HUDEP-2 (cell line): ENCODE results near the gene CST8.
A peak's percentile ranks its signal among the peaks of the same experiment; 100 is the strongest.

Source experiments
- DNase-seq, 76 experiments: peaks; one replicate each; lab custom pipeline; 2025; ENCODE audit not compliant: unreplicated experiment in 76 of 76; lab: John Stamatoyannopoulos, UW

CST8 gene

GRCh38 chr20:23519556-23519955 lies 28.6 kb downstream of the CST8 start:
- DNase-seq, result no peak

GRCh38 chr20:23520185-23520584 lies 29.3 kb downstream of the CST8 start:
- DNase-seq, result no peak

GRCh38 chr20:23524146-23524545 lies 33.2 kb downstream of the CST8 start:
- DNase-seq, result no peak

GRCh38 chr20:23526850-23527249 lies 35.9 kb downstream of the CST8 start:
- no peak for DNase-seq

GRCh38 chr20:23528867-23529431 lies 38.0 kb downstream of the CST8 start:
- DNase-seq, result no peak

GRCh38 chr20:23530937-23531567 lies 40.1 kb downstream of the CST8 start:
- DNase-seq, result no peak

- DNase-seq, result no peak
Measured at GRCh38 chr20:23532533-23532932, 41.6 kb downstream of the CST8 start.

GRCh38 chr20:23533161-23533560 lies 42.2 kb downstream of the CST8 start:
- DNase-seq, result no peak

- no peak for DNase-seq
Measured at GRCh38 chr20:23534801-23535593, 44.1 kb downstream of the CST8 start.

- DNase-seq, result no peak
Measured at GRCh38 chr20:23536328-23536974, 45.5 kb downstream of the CST8 start.

GRCh38 chr20:23537030-23537429 lies 46.1 kb downstream of the CST8 start:
- no peak for DNase-seq

GRCh38 chr20:23540624-23541023 lies 49.7 kb downstream of the CST8 start:
- DNase-seq, result peak in 1 of 76 experiments; percentile 22

GRCh38 chr20:23541330-23541729 lies 50.4 kb downstream of the CST8 start:
- no peak for DNase-seq

GRCh38 chr20:23541776-23542175 lies 50.9 kb downstream of the CST8 start:
- DNase-seq, result no peak

GRCh38 chr20:23542801-23543200 lies 51.9 kb downstream of the CST8 start:
- no peak for DNase-seq

- DNase-seq, result no peak
Measured at GRCh38 chr20:23544133-23544532, 53.2 kb downstream of the CST8 start.
